Neural progenitor cell (in vitro differentiated cells): ENCODE data around the gene COL20A1.

Experiments
- EZH2 ChIP-seq: fragments of 200-600 bp; sonication (generic); IDR thresholded peaks from 2 replicates; pipeline ENCODE4 v1.6.1; 2017; ENCODE audit warnings: antibody characterized with exemption, mild to moderate bottlenecking, moderate library complexity
- TF ChIP-seq, protein P1 (sequence below): fragments of 200-600 bp; sonication (generic); IDR thresholded peaks from 2 replicates; pipeline ENCODE4 v1.5.1; 2017; ENCODE audit warnings: antibody characterized with exemption, mild to moderate bottlenecking

DNA sequence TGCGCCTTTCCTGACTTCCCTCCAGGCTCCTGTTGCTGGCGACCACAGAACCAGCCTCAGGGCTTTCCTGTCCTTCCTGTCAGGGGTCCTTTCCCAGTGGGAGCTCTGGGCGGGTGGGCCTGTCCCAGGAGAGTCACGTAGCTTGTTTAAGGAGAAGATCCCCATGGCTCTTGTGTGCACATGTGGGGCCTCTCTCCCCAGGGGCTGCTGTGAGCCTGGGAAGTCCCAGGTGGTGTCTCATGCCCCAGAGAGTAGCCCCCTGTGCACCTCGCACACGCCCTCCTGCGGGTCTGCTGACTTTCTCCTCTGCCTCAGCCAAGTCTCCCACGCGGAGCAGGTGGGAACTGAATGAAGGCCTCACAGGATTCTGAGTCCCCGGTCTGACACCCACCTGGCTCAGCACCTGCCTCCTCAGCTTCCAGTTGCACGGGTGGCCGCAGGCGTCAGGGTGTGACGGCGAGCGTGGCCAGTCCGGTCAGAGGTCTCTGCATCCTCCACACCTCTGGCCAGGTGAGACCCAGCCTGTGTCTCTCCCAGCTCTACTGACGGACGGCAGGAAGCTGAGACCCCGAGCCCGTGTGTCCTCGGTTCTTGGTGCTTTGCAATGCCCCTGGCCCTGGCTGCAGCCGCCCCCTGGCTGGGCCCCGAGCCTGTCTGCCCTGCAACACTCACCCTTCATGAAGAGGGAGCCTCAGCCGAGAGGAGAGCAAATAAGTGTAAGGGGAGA lies 33.1 kb upstream of the COL20A1 start:
- TF ChIP-seq, protein P1, sequence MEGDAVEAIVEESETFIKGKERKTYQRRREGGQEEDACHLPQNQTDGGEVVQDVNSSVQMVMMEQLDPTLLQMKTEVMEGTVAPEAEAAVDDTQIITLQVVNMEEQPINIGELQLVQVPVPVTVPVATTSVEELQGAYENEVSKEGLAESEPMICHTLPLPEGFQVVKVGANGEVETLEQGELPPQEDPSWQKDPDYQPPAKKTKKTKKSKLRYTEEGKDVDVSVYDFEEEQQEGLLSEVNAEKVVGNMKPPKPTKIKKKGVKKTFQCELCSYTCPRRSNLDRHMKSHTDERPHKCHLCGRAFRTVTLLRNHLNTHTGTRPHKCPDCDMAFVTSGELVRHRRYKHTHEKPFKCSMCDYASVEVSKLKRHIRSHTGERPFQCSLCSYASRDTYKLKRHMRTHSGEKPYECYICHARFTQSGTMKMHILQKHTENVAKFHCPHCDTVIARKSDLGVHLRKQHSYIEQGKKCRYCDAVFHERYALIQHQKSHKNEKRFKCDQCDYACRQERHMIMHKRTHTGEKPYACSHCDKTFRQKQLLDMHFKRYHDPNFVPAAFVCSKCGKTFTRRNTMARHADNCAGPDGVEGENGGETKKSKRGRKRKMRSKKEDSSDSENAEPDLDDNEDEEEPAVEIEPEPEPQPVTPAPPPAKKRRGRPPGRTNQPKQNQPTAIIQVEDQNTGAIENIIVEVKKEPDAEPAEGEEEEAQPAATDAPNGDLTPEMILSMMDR, result no peak
- TF ChIP-seq EZH2, result no peak
